ENCODE results near the gene MYL4. TPM values are rescaled to one million over a fixed set of nuclear protein-coding genes. Genes with fewer than 3 reads are reported as not detected.
"Not testable (repeated sequence)": the region's sequence is repeated elsewhere in the genome, so short reads cannot be mapped to it uniquely, and the experiment has no call there.

The MYL4 gene
- total RNA-seq, 2 experiments from 2014 or later = not detected

GRCh38 chr17:47213540-47213939, 4.4 kb downstream of the MYL4 start:
- intact Hi-C loops (cut with micrococcal nuclease) = no loop called here
- no peaks in the 10 kb centered on the region for H3K9me3 Mint-ChIP-seq
- peaks cover 12% of the 10 kb centered on the region for H3K4me1 Mint-ChIP-seq (ENCODE audit: low read depth)
- no peak for TF ChIP-seq CTCF (IDR thresholded peaks at IDR 0.05)
- no peak overlapping the region for H3K27ac Mint-ChIP-seq
- no peaks in the 10 kb centered on the region for H3K27me3 Mint-ChIP-seq
- DNase-seq = no peak
- H3K4me3 Mint-ChIP-seq = no peak overlapping the region
- POLR2A ChIA-PET = interaction anchor here (0.6 kb wide), 1 partner anchor 79 kb away, joined by 4 read pairs; no protein-coding TSS in a partner anchor
- H3K36me3 Mint-ChIP-seq (ENCODE audit: low read depth) = no peaks in the 10 kb centered on the region
- CTCF ChIA-PET = no interaction called here
- no peak for ATAC-seq

- TF ChIP-seq CTCF (IDR thresholded peaks at IDR 0.05) = no peak
- H3K27me3 Mint-ChIP-seq = no peaks in the 10 kb centered on the region
- ATAC-seq = no peak
- no peaks in the 10 kb centered on the region for H3K36me3 Mint-ChIP-seq (ENCODE audit: low read depth)
- ChIA-PET POLR2A (no interaction called here), CTCF (interaction anchor here (0.7 kb wide), 1 partner anchor 11 kb away, joined by 3 read pairs; no protein-coding TSS in a partner anchor)
- peaks cover 26% of the 10 kb centered on the region for H3K4me1 Mint-ChIP-seq (ENCODE audit: low read depth)
- no peak overlapping the region for H3K27ac Mint-ChIP-seq
- H3K4me3 Mint-ChIP-seq = no peak overlapping the region
- DNase-seq = no peak
- H3K9me3 Mint-ChIP-seq = no peaks in the 10 kb centered on the region
- intact Hi-C loops (cut with micrococcal nuclease) = no loop called here
These were observed 5.8 kb downstream of the MYL4 start for GRCh38 chr17:47214931-47215330.

- POLR2A ChIA-PET = interaction anchor here (0.8 kb wide), 1 partner anchor 34 kb away, joined by 3 read pairs; no protein-coding TSS in a partner anchor
- intact Hi-C loops (cut with micrococcal nuclease); CTCF ChIA-PET; H3K27me3 Mint-ChIP-seq; H3K9me3 Mint-ChIP-seq; DNase-seq; H3K4me3 Mint-ChIP-seq; ATAC-seq; H3K36me3 Mint-ChIP-seq (ENCODE audit: low read depth); H3K27ac Mint-ChIP-seq: not testable (repeated sequence)
- peaks cover 42% of the 10 kb centered on the region for H3K4me1 Mint-ChIP-seq (ENCODE audit: low read depth)
These were observed 7.7 kb downstream of the MYL4 start for GRCh38 chr17:47216821-47217220.

DNA sequence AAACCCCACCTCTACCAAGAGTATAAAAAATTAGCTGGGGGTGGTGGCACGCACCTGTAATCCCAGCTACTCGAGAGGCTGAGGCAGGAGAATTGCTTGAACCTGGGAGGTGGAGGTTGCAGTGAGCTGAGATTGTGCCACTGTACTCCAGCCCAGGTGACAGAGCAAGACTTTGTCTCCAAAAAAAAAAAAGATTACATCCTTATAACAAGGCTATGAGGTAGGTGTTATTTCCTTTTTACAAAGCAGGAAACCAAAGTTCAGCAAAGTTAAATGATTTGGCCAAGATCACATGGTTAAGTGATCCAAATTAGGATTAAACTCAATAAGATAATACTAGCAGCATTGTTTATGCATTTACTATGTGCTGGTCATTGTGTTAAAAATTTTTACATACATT, 8.1 kb downstream of the MYL4 start:
- CTCF ChIA-PET; H3K36me3 Mint-ChIP-seq (ENCODE audit: low read depth); DNase-seq; H3K4me3 Mint-ChIP-seq; intact Hi-C loops (cut with micrococcal nuclease); H3K27ac Mint-ChIP-seq; H3K27me3 Mint-ChIP-seq; H3K9me3 Mint-ChIP-seq: not testable (repeated sequence)
- POLR2A ChIA-PET = interaction anchor here (0.8 kb wide), 1 partner anchor 33 kb away, joined by 3 read pairs; no protein-coding TSS in a partner anchor
- H3K4me1 Mint-ChIP-seq (ENCODE audit: low read depth) = peaks cover 42% of the 10 kb centered on the region
- peak; percentile 65 for ATAC-seq

GRCh38 chr17:47218896-47219430, 9.8 kb downstream of the MYL4 start:
- POLR2A ChIA-PET = interaction anchor here (0.6 to 3.0 kb wide), 5 partner anchors 12 to 28 kb away, joined by 3 to 14 read pairs (median 3); no protein-coding TSS in a partner anchor
- Mint-ChIP-seq H3K4me3 (no peak overlapping the region), H3K36me3 (ENCODE audit: low read depth) (no peaks in the 10 kb centered on the region), H3K9me3 (peaks cover 3% of the 10 kb centered on the region), H3K27me3 (no peaks in the 10 kb centered on the region), H3K4me1 (ENCODE audit: low read depth) (peaks cover 42% of the 10 kb centered on the region), H3K27ac (no peak overlapping the region)
- no peak for TF ChIP-seq CTCF (IDR thresholded peaks at IDR 0.05)
- intact Hi-C loops (cut with micrococcal nuclease) = no loop called here
- ATAC-seq (no peak), DNase-seq (no peak)
- CTCF ChIA-PET = interaction anchor here (1.6 to 3.2 kb wide), 3 partner anchors 11 to 98 kb away, joined by 3 to 21 read pairs (median 6); no protein-coding TSS in a partner anchor

Data from activated CD8-positive, alpha-beta T cell treated with anti-CD3 and anti-CD28 coated beads for 36 hours (primary cell).